Femur (tissue), 1 donor: ENCODE results near the gene TXN.
A peak's percentile ranks its signal among the peaks of the same experiment; 100 is the strongest.
"Not testable (repeated sequence)": the region's sequence is repeated elsewhere in the genome, so short reads cannot be mapped to it uniquely, and the experiment has no call there.

Source experiments
- DNase-seq: peaks from one replicate; pipeline ENCODE4 v3.0.0-alpha.2; 2017

TXN gene

GRCh38 chr9:110257097-110257841 is 962 bp upstream of the TXN start:
- DNase-seq, result peak; percentile 32

- DNase-seq, result peak; percentile 60
Observed at GRCh38 chr9:110255463-110256379, 586 bp downstream of the TXN start.

- DNase-seq, result no peak
Observed at GRCh38 chr9:110255034-110255462, 1.3 kb downstream of the TXN start.

- no peak for DNase-seq
Observed at GRCh38 chr9:110254500-110254899, 1.8 kb downstream of the TXN start.

- no peak for DNase-seq
Observed at GRCh38 chr9:110252509-110253139, 3.7 kb downstream of the TXN start.

- DNase-seq, result not testable (repeated sequence)
Observed at GRCh38 chr9:110251770-110252169, 4.5 kb downstream of the TXN start.

- DNase-seq, result no peak
Observed at GRCh38 chr9:110251212-110251611, 5.1 kb downstream of the TXN start.

GRCh38 chr9:110249603-110250002 is 6.7 kb downstream of the TXN start:
- no peak for DNase-seq

- no peak for DNase-seq
Observed at GRCh38 chr9:110248361-110248760, 7.9 kb downstream of the TXN start.

GRCh38 chr9:110246214-110246613 is 10.1 kb downstream of the TXN start:
- DNase-seq, result no peak

- DNase-seq, result no peak
Observed at GRCh38 chr9:110244616-110245015, 11.7 kb downstream of the TXN start.

GRCh38 chr9:110241858-110242321 is 14.4 kb downstream of the TXN start:
- DNase-seq, result no peak

GRCh38 chr9:110241260-110241857 is 14.9 kb downstream of the TXN start:
- DNase-seq, result no peak

- DNase-seq, result no peak
Observed at GRCh38 chr9:110240198-110240597, 16.1 kb downstream of the TXN start.

- no peak for DNase-seq
Observed at GRCh38 chr9:110228321-110228720, 28.0 kb downstream of the TXN start.

- no peak for DNase-seq
Observed at GRCh38 chr9:110224583-110224982, 31.7 kb downstream of the TXN start.

GRCh38 chr9:110220809-110221208 is 35.5 kb downstream of the TXN start:
- DNase-seq, result no peak

- no peak for DNase-seq
Observed at GRCh38 chr9:110217656-110218099, 38.6 kb downstream of the TXN start.

GRCh38 chr9:110214586-110215355 is 41.5 kb downstream of the TXN start:
- DNase-seq, result no peak

- no peak for DNase-seq
Observed at GRCh38 chr9:110214090-110214489, 42.2 kb downstream of the TXN start.

GRCh38 chr9:110213413-110214044 is 42.8 kb downstream of the TXN start:
- no peak for DNase-seq

- no peak for DNase-seq
Observed at GRCh38 chr9:110208031-110208430, 48.3 kb downstream of the TXN start, which contains the start of gene C9orf152. Gene C9orf152 (minus strand): TSS chr9:110208159. CDS start chr9:110207579, 580 bp downstream.
